HepG2 (cell line): ENCODE results near the gene SYCE3. TPM values are rescaled to one million over a fixed set of nuclear protein-coding genes. Genes with fewer than 3 reads are reported as not detected.

Experiments used
- ATAC-seq: fragments of 200-7000 bp; cut with Tn5 transposase; 3 replicates; pipeline ENCODE4 v1.9.1; 2020; ENCODE audit warnings: mild to moderate bottlenecking, moderate library complexity
- BruUV-seq: library from RNA; stranded (reverse); fragments of 400-500 nt; replicated peaks from 2 replicates; lab custom pipeline; 2021; lab: Mats Ljungman, UMichigan
- CTCF ChIA-PET: fragments of 300-600 bp; formaldehyde crosslinking; extraction: SDS; loops from one replicate; lab custom pipeline; 2021; ENCODE audit warnings: low total read pairs, inconsistent platforms, low intra/inter-chr PET ratio; lab: Yijun Ruan, JAX
- POLR2A ChIA-PET: fragments of 350-600 bp; sonication (Branson Sonifier 250); formaldehyde crosslinking; loops from one replicate; lab custom pipeline; 2020; ENCODE audit warnings: antibody characterized with exemption, inconsistent platforms; lab: Yijun Ruan, JAX
- DNase-seq: peaks from one replicate; pipeline ENCODE4 v3.0.0-alpha.2; 2015; ENCODE audit warnings: low spot score
- FAIRE-seq: peaks from 3 replicates; lab custom pipeline; 2011; peaks lifted over from hg19 to GRCh38; lab: Jason Lieb, UNC
- H2AFZ ChIP-seq: one replicate; pipeline ENCODE4 v1.6.1; 2011; ENCODE audit warnings: low read length, inconsistent platforms
- H3K27ac ChIP-seq: fragments of 300-600 bp; 3 replicates; pipeline ENCODE4 v1.8.0; 2011; ENCODE audit warnings: mixed run types, mild to moderate bottlenecking, mixed read lengths, low read length, inconsistent platforms; ENCODE audit not compliant: insufficient read depth; ENCODE audit errors: extremely low read length
- H3K27me3 ChIP-seq, 2 experiments: fragments of 200-600 bp in 1 of 2; 2 replicates in 1 of 2; 3 replicates in 1 of 2; pipeline versions ENCODE4 v1.6.0 to v1.8.0; 2011; ENCODE audit warnings: low read length in 2 of 2, mild to moderate bottlenecking in 2 of 2, moderate library complexity in 2 of 2, inconsistent platforms in 1 of 2; ENCODE audit not compliant: insufficient read depth in 2 of 2, control insufficient read depth in 1 of 2
- H3K36me3 ChIP-seq, 2 experiments: fragments of 200-600 bp in 1 of 2; replicated peaks in 1 of 2; 2 replicates in 1 of 2; 3 replicates in 1 of 2; pipeline versions ENCODE4 v1.5.1 to v1.8.0; 2011; ENCODE audit warnings: low read length in 2 of 2, inconsistent platforms in 1 of 2; ENCODE audit not compliant: insufficient read depth in 2 of 2, control insufficient read depth in 1 of 2
- H3K4me1 ChIP-seq: 2 replicates; pipeline ENCODE4 v1.5.1; 2012; ENCODE audit warnings: low read length, inconsistent platforms; ENCODE audit not compliant: insufficient read depth
- H3K4me2 ChIP-seq: 2 replicates; pipeline ENCODE4 v1.6.0; 2011; ENCODE audit warnings: low read depth, low read length, inconsistent platforms
- H3K4me3 ChIP-seq, 3 experiments: fragments of 200-600 bp in 1 of 3; sonication (generic), shearing (Covaris generic) in 1 of 3; replicated peaks in 1 of 3; 2 replicates each; pipeline ENCODE4 v1.5.1; 2011 to 2016; ENCODE audit warnings: low read length in 3 of 3, inconsistent platforms in 2 of 3, low read depth in 2 of 3, mild to moderate bottlenecking in 2 of 3, control low read depth in 1 of 3, mixed read lengths in 1 of 3; ENCODE audit not compliant: insufficient read depth in 1 of 3
- H3K79me2 ChIP-seq: one replicate; pipeline ENCODE4 v1.6.1; 2011; ENCODE audit warnings: low read length, inconsistent platforms; ENCODE audit not compliant: insufficient read depth
- H3K9ac ChIP-seq: 2 replicates; pipeline ENCODE4 v1.6.0; 2011; ENCODE audit warnings: mild to moderate bottlenecking, low read depth, low read length, inconsistent platforms; ENCODE audit not compliant: insufficient read depth
- H3K9me3 ChIP-seq: 2 replicates; pipeline ENCODE4 v1.5.1; 2012; ENCODE audit warnings: mild to moderate bottlenecking, low read length
- H4K20me1 ChIP-seq: 2 replicates; pipeline ENCODE4 v1.6.0; 2011; ENCODE audit warnings: inconsistent platforms, mild to moderate bottlenecking, low read length, moderate library complexity; ENCODE audit not compliant: insufficient read depth
- BCL6 ChIP-seq: IDR thresholded peaks from 2 replicates; pipeline ENCODE4 v1.6.1; 2016; ENCODE audit warnings: missing genetic modification reagents, missing compliant biosample characterization
- HOXA9 ChIP-seq: sonication (generic); formaldehyde crosslinking; IDR thresholded peaks from 2 replicates; pipeline ENCODE4 v1.8.1; 2022; ENCODE audit warnings: missing genetic modification reagents, mild to moderate bottlenecking, moderate library complexity, borderline replicate concordance
- NFIB ChIP-seq: sonication (generic); formaldehyde crosslinking; IDR thresholded peaks from 2 replicates; pipeline ENCODE4 v1.9.0; 2021; ENCODE audit warnings: missing genetic modification reagents, mild to moderate bottlenecking, borderline replicate concordance
- NFYB ChIP-seq: sonication (generic); formaldehyde crosslinking; IDR thresholded peaks from 2 replicates; pipeline ENCODE4 v1.4.0; 2020; ENCODE audit warnings: missing genetic modification reagents
- REL ChIP-seq: sonication (generic); formaldehyde crosslinking; conservative IDR thresholded peaks from 2 replicates; pipeline ENCODE4 v1.8.0; 2022; ENCODE audit warnings: mild to moderate bottlenecking, missing genetic modification reagents, moderate library complexity
- RFXANK ChIP-seq: IDR thresholded peaks from 2 replicates; pipeline ENCODE4 v1.6.1; 2016
- RNF2 ChIP-seq: fragments of 450-650 bp; conservative IDR thresholded peaks from 2 replicates; pipeline ENCODE4 v1.6.1; 2016; ENCODE audit warnings: low read depth
- SMYD3 ChIP-seq: sonication (generic); formaldehyde crosslinking; IDR thresholded peaks from 2 replicates; pipeline ENCODE4 v1.8.1; 2023; ENCODE audit warnings: mild to moderate bottlenecking, missing genetic modification reagents
- ZNF329 ChIP-seq: sonication (generic); formaldehyde crosslinking; IDR thresholded peaks from 2 replicates; pipeline ENCODE4 v1.9.0; 2021; ENCODE audit warnings: low read depth, mild to moderate bottlenecking, missing genetic modification reagents
- ZNF563 ChIP-seq: sonication (generic); formaldehyde crosslinking; IDR thresholded peaks from 2 replicates; pipeline ENCODE4 v1.8.0; 2022; ENCODE audit warnings: mild to moderate bottlenecking, moderate library complexity, missing genetic modification reagents
- ZNF713 ChIP-seq: sonication (generic); formaldehyde crosslinking; IDR thresholded peaks from 2 replicates; pipeline ENCODE4 v1.4.0; 2020; ENCODE audit warnings: mild to moderate bottlenecking, missing genetic modification reagents
- WGBS: methylation state at CpG from one replicate; pipeline ENCODE4 v1.1.6; 2017; ENCODE audit warnings: low lambda C conversion rate; 5-methylcytosine and 5-hydroxymethylcytosine counted together
- in situ Hi-C: cut with HindIII; loops from 2 replicates; pipeline ENCODE4 v1.10.0; 2017; ENCODE audit warnings: low pct_unique_long_range_greater_than_20kb; ENCODE audit not compliant: extremely low pct_ligation_motif_present
- intact Hi-C: fragments of 100-400 bp; cut with micrococcal nuclease; formaldehyde crosslinking; loops from one replicate; pipeline ENCODE4 v1.10.0; 2022; ENCODE audit not compliant: unreplicated experiment
- polyA plus RNA-seq, 8 experiments: library from polyadenylated mRNA; depleted of rRNA in 3 of 8; stranded (reverse) in 7 of 8; unstranded in 1 of 8; fragments of >200 nt; fragmentation: Illumina TruSeq in 4 of 8; extraction: Trizol in 4 of 8; gene quantifications; 2 replicates each; pipeline versions ENCODE4 v1.2.1 to v1.2.3, GENCODE V29; 2011 to 2016; ENCODE audit warnings: low read depth in 4 of 8, missing spikeins in 1 of 8, mixed read lengths in 1 of 8; ENCODE audit not compliant: insufficient read depth in 1 of 8
- total RNA-seq, 5 experiments: library from RNA; depleted of rRNA; stranded (reverse); fragments of >200 nt; fragmentation: Illumina TruSeq; extraction: Trizol; gene quantifications; 2 replicates each; pipeline ENCODE4 v1.2.3, GENCODE V29; 2016; ENCODE audit warnings: low read depth in 1 of 5
- TF ChIP-seq, protein P1 (sequence below): sonication (generic); formaldehyde crosslinking; IDR thresholded peaks from 2 replicates; pipeline ENCODE4 v1.4.0; 2020; ENCODE audit warnings: mild to moderate bottlenecking, missing genetic modification reagents
- TF ChIP-seq, protein P2 (sequence below): sonication (generic); formaldehyde crosslinking; IDR thresholded peaks from 2 replicates; pipeline ENCODE4 v1.4.0; 2020; ENCODE audit warnings: missing genetic modification reagents, mild to moderate bottlenecking, borderline replicate concordance
- TF ChIP-seq, protein P3 (sequence below): sonication (generic); formaldehyde crosslinking; IDR thresholded peaks from 2 replicates; pipeline ENCODE4 v1.5.1; 2020; ENCODE audit warnings: mild to moderate bottlenecking, missing genetic modification reagents, borderline replicate concordance
- TF ChIP-seq, protein P4 (sequence below): IDR thresholded peaks from 2 replicates; pipeline ENCODE4 v1.6.1; 2016; ENCODE audit warnings: mild to moderate bottlenecking

SYCE3 gene
- total and polyA plus RNA-seq, 2 of the 13 experiments (the other 11 are each of a cell fraction or from before 2014, with no cell fraction given) = not detected

DNA sequence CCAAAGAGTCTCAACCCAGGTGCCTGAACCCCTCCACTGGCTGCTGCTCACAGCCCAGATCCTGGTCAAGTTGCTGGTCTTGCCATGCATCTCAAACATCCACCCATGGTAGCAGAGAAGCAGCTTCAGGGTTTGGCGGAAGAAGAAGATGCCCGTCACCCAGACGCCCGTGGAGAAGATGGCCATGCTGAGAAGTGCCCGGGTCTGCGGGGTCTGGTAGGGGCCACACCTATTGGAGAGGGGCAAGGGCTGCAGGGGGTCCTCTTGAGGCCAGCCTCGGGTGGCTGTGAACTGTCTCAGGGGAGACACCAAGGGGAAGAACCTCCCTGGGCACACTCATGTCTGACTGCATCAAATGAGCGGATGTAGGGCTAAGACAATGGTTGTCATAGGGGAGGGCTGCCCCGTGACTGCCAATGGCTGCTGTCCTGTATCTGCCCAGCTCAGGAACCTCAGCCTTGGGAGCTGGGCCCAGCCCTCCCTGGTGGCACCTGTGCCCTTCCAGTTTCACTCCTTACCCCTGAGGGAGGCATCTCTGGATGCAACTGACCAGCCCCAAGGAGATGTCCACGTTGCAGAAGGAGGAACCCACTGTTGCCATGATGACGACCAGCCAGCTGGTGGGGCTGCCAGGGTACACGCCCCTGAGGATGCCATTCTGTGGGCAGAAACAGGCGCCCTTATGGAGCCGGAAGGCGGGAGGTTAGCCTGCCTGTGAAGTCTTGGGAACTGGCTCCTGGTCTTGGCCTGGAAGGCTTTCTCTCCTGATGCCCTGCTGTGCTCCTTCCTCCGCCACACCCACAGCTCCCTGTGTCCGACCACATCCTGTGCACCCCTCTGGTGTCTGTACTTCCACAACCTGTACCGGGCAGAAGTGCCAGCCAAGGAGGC is 14.3 kb upstream of the SYCE3 start:
- Histone ChIP-seq H3K27ac (no peak overlapping the region), H3K27me3 (no peaks in the 10 kb centered on the region), H3K9me3 (no peaks in the 10 kb centered on the region), H3K4me1 (peaks cover 12% of the 10 kb centered on the region), H3K79me2 (no peaks in the 10 kb centered on the region), H3K4me3 (no peak overlapping the region), H4K20me1 (no peaks in the 10 kb centered on the region), H3K9ac (no peak overlapping the region), H2AFZ (no peak overlapping the region), H3K4me2 (no peak overlapping the region), H3K36me3 (peaks cover 0 to 5% of the 10 kb centered on the region in 2 experiments; a peak in 2 of 5 replicates)
- BruUV-seq = no TSS peak
- intact Hi-C loops = loop anchor here (1.0 kb wide), 2 partner anchors 43 to 114 kb away; no protein-coding TSS in a partner anchor
- POLR2A ChIA-PET = interaction anchor here (0.6 to 3.1 kb wide), 4 partner anchors 8 to 66 kb away, joined by 3 to 9 read pairs (median 5); partner anchors contain the start of genes SCO2 and SYCE3
- in situ Hi-C loops = loop anchor here (5.0 kb wide), 1 partner anchor 35 kb away; no protein-coding TSS in a partner anchor
- FAIRE-seq (no peak), ATAC-seq (no peak), DNase-seq (no peak)
- 91% methylated on average over 11 of the region's 18 CpGs for WGBS
- CTCF ChIA-PET = interaction anchor here (1.1 to 3.7 kb wide), 5 partner anchors 35 to 123 kb away, joined by 3 to 37 read pairs (median 7); no protein-coding TSS in a partner anchor
- TF ChIP-seq RFXANK (CRISPR knock-in tag) = no peak
- TF ChIP-seq REL (CRISPR knock-in tag) = no peak
- TF ChIP-seq NFYB = no peak
- TF ChIP-seq, protein P1, sequence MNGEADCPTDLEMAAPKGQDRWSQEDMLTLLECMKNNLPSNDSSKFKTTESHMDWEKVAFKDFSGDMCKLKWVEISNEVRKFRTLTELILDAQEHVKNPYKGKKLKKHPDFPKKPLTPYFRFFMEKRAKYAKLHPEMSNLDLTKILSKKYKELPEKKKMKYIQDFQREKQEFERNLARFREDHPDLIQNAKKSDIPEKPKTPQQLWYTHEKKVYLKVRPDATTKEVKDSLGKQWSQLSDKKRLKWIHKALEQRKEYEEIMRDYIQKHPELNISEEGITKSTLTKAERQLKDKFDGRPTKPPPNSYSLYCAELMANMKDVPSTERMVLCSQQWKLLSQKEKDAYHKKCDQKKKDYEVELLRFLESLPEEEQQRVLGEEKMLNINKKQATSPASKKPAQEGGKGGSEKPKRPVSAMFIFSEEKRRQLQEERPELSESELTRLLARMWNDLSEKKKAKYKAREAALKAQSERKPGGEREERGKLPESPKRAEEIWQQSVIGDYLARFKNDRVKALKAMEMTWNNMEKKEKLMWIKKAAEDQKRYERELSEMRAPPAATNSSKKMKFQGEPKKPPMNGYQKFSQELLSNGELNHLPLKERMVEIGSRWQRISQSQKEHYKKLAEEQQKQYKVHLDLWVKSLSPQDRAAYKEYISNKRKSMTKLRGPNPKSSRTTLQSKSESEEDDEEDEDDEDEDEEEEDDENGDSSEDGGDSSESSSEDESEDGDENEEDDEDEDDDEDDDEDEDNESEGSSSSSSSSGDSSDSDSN (CRISPR knock-in tag) = no peak
- no peak for TF ChIP-seq RNF2
- TF ChIP-seq HOXA9 = no peak
- TF ChIP-seq NFIB (CRISPR knock-in tag) = no peak
- TF ChIP-seq, protein P2, sequence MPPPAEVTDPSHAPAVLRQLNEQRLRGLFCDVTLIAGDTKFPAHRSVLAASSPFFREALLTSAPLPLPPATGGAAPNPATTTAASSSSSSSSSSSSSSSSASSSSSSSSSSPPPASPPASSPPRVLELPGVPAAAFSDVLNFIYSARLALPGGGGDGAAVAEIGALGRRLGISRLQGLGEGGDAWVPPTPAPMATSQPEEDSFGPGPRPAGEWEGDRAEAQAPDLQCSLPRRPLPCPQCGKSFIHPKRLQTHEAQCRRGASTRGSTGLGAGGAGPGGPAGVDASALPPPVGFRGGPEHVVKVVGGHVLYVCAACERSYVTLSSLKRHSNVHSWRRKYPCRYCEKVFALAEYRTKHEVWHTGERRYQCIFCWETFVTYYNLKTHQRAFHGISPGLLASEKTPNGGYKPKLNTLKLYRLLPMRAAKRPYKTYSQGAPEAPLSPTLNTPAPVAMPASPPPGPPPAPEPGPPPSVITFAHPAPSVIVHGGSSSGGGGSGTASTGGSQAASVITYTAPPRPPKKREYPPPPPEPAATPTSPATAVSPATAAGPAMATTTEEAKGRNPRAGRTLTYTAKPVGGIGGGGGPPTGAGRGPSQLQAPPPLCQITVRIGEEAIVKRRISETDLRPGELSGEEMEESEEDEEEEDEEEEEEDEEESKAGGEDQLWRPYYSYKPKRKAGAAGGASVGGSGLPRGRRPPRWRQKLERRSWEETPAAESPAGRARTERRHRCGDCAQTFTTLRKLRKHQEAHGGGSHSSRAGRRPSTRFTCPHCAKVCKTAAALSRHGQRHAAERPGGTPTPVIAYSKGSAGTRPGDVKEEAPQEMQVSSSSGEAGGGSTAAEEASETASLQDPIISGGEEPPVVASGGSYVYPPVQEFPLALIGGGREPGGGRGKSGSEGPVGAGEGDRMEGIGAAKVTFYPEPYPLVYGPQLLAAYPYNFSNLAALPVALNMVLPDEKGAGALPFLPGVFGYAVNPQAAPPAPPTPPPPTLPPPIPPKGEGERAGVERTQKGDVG = no peak
- TF ChIP-seq ZNF329 (CRISPR knock-in tag) = no peak
- no peak for TF ChIP-seq ZNF563 (CRISPR knock-in tag)
- TF ChIP-seq, protein P3, sequence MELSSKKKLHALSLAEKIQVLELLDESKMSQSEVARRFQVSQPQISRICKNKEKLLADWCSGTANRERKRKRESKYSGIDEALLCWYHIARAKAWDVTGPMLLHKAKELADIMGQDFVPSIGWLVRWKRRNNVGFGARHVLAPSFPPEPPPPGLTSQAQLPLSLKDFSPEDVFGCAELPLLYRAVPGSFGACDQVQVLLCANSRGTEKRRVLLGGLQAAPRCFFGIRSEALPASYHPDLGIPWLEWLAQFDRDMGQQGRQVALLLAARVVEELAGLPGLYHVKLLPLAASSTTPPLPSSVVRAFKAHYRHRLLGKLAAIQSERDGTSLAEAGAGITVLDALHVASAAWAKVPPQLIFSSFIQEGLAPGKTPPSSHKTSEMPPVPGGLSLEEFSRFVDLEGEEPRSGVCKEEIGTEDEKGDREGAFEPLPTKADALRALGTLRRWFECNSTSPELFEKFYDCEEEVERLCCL (CRISPR knock-in tag) = no peak
- TF ChIP-seq BCL6 (CRISPR knock-in tag) = no peak
- no peak for TF ChIP-seq ZNF713 (CRISPR knock-in tag)
- TF ChIP-seq, protein P4, sequence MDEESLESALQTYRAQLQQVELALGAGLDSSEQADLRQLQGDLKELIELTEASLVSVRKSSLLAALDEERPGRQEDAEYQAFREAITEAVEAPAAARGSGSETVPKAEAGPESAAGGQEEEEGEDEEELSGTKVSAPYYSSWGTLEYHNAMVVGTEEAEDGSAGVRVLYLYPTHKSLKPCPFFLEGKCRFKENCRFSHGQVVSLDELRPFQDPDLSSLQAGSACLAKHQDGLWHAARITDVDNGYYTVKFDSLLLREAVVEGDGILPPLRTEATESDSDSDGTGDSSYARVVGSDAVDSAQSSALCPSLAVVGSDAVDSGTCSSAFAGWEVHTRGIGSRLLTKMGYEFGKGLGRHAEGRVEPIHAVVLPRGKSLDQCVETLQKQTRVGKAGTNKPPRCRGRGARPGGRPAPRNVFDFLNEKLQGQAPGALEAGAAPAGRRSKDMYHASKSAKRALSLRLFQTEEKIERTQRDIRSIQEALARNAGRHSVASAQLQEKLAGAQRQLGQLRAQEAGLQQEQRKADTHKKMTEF (CRISPR knock-in tag) = no peak
- no peak for TF ChIP-seq SMYD3 (CRISPR knock-in tag)
